NCI-H524 treated with DMSO at 0.1 percent for 48 hours (cell line): Measurements from ENCODE around the gene PAPSS2.
"Not testable (repeated sequence)": the region's sequence is repeated elsewhere in the genome, so short reads cannot be mapped to it uniquely, and the experiment has no call there.

Experiments
- DNase-seq: peaks from one replicate; lab custom pipeline; 2025; lab: John Stamatoyannopoulos, UW

The PAPSS2 gene

GRCh38 chr10:87642988-87643387 is 16.7 kb upstream of the PAPSS2 start:
- no peak for DNase-seq

DNA sequence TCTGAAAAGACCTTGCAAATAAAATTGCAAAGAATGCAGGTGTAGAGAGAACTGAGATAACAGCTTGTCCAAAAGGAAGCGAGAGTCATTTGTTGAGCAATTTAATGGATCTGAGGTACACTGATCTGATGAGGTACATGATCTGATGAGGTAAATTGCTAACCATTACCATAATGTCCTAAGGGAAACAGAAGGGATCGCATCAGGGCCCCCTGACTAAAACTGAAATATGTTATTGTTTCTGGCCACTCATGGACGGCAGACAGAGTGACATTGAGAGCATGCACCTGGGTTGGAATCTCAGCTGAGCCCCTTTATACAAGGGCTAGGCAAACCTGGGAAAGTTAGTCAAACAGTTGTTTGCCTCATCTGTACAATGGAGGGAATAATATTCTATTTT is 15.8 kb upstream of the PAPSS2 start:
- no peak for DNase-seq

GRCh38 chr10:87644500-87644899 is 15.2 kb upstream of the PAPSS2 start:
- not testable (repeated sequence) for DNase-seq

GRCh38 chr10:87646192-87646909 is 13.3 kb upstream of the PAPSS2 start:
- no peak for DNase-seq

GRCh38 chr10:87646935-87647334 is 12.7 kb upstream of the PAPSS2 start:
- DNase-seq: no peak

DNA sequence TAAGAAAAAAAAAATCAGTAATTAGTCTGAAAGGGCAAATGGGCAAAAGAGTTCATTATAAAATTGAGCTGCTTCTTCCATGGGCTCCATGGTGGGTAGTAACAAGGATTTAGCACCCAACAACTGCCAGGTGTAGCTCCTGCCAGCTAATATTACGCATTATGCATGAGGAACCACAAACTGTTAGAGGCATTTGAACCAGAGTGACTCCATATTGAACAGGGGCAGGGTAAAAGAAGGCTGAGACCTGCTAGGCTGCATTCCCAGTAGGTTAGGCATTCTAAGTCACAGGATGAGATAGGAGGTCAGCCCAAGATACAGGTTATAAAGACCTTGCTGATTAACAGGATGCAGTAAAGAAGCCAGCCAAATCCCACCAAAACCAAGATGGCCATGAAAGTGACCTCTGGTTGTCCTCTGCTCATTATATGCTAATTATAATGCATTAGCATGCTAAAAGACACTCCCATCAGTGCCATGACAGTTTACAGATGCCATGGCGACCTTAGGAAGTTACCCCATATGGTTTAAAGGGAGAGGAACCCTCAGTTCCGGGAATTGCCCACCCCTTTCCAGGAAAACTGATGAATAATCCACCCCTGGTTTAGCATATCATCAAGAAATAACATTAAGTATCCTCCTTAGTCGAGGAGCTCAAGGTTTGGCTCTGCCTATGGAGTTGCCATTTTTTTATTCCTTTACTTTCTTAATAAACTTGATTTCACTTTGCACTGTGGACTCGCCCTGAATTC is 8.7 kb upstream of the PAPSS2 start:
- DNase-seq: no peak

- DNase-seq: no peak
Observed at GRCh38 chr10:87651801-87652200, 7.9 kb upstream of the PAPSS2 start.

GRCh38 chr10:87652261-87652660 is 7.4 kb upstream of the PAPSS2 start:
- DNase-seq: no peak

DNA sequence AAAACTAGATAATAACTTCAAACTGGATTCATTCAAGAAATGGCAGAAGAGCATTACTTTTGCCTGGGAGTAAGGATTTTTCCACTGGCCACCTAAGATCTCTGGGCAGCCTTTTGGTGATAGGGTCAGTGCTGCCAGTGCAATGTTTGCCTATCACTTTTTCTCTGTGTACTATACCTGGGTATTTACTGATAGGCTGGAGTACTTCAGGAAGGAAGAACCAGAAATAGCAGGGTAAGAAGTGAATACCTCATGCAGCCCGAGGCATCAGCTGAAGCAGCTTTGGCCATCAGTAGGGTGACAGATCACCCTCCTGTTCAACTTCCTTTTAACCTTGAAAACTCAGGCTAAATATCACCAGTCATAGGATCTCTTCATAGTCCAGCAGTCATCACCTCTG is 5.5 kb upstream of the PAPSS2 start:
- no peak for DNase-seq

DNA sequence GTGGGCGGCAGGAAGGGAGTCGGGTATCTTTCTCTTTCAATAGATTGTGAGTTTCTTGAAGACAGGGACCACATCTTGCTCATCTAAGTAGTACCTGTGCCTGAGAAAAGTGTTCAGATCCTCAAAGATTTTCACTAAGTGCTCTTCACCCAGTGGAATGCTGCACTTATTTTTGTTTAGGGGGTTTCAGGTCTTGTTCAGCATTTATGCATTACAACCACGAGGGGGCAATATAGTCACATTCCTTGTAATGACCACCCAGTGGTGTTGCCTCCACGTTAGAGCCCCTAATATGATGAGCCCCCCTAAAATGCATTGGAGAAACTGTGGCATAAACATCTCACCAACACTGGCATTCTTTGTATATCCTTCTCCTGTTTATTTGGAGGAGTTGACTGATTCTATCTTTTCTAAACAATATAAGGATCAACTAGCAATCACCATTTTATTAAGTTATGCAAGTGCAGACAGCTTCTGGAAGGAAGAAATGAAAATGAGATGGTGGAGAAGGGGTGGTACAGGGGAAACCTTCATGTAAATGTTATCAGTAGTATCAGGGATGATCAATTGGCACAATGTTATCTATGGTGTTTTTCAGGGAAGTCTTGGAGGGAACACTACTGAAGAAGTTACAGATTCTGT is 3.1 kb upstream of the PAPSS2 start:
- DNase-seq: no peak

DNA sequence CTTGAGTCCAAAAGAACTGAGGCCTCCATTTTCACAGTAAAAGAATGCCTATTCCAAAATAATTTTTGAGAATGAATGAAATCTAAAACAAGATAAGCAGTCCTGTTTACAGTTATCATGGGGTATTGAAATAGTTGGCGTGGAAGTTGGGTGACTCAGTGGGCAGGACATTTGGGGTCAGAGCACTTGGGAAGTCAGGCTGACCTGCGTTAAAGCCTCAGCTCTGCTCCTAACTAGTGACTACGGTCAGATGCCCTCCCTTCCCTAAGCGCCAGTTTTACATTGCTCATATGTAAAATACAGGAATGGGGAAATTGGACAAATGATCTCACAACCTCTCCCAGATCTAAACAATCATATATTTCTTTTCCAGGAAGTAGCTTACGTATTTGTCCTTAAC is 2.3 kb upstream of the PAPSS2 start:
- no peak for DNase-seq

- no peak for DNase-seq
Observed at GRCh38 chr10:87658321-87658795, 1.3 kb upstream of the PAPSS2 start.

DNA sequence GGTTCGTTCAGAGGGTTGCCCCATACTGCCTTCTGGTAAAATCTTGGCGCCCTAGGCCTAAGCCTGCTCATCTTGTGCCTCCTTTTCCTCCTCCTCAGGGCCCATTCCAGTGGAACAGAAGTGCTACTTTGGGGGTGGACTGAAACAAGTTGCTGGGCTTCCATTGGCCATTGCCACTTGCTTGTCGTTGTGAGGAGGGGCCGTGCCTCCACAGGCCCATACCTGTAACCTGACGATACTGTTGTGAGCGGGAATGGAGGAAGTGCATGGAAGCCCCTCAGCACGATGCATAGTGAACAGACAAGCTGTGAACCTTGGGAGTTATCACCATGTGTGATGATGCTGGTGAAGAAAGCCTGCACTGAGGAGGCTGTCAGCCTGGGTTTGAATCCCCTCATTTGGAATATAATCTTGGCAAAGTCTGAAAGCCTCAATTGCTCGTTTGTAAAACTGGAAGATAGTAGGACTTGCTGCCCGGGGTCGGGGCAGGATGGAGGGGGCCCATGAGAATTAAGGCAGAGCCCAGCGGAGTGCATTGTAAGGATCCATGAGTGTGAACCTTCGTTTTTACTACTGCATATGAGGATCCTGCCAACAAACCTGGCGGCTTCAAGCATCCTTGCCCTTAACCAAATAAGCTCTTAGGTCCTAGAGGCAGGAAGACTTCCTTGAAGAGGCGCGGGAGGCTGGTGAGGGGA is 671 bp upstream of the PAPSS2 start:
- no peak for DNase-seq

DNA sequence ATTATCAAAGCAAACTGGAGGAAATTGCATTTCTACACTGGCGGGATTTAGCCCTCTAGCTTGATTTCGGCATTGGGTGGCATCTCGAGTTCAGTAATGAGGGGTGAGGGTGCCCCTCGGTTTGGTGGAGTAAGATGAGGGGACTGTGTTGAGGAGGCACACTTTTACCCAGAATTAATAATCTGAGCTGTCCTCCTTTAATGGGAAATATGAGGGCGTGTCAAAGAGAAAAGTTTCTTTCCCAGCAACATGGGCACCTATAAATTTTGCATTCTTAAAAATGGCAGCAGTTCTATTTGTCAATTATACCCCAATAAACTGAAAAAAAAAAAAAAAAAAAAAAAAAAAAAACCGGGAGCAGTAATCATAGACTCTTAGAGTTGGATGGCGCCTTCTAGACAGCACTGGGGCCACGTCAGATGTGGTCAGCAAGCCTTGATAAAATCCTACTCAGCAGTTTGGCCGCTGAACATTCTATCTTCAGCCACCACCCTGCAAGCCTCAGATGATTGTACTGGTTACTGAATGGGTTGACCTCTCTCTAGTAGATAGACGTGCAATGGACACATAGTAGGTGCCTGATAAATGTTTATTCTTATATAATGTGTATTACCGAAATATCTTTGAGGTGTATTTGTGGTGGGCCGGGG is 931 bp downstream of the PAPSS2 start:
- DNase-seq: no peak

DNA sequence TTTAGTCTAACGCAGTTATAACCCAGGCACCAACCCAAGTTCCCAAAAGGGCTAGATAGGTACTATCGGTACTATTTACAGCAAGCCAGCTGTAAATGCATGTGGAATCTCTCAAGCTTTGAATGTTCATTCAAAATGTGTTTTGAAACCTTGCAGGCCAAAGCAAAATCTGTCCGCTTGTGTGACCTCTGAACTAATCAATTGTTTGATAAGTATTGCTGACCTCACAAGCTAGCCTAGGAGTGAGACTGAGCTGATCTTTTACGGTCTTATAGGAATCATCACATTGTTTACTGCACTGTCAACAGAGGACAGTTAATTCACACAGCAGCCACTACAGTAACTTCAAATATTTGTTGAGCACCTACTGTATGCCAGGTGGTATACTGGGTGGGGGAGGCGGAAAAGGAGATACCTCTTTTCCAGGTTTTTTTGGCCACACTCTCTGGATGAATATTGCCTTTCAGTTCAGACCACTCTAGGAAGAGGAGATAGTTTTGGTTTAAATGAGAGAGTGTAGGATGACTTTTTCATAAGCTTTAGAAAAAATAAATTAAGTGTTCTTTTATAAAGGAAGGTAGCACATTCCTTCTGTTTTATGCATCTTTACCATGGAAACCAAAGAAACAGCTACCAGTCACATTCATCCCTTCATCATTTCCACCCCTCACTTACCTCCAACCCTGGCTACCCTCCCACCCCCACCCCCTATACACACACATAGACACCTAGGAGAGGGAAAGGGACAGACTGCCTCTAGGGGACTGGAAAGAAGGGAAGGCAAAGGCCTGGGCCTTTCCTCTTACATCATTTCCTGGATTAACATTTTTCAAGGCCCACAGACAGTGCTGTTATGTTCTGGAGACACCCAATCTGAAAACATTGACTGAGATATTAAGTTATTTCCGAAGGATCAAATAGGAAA is 2.4 kb downstream of the PAPSS2 start:
- no peak for DNase-seq

- DNase-seq: no peak
Observed at GRCh38 chr10:87664276-87664701, 4.6 kb downstream of the PAPSS2 start.

DNA sequence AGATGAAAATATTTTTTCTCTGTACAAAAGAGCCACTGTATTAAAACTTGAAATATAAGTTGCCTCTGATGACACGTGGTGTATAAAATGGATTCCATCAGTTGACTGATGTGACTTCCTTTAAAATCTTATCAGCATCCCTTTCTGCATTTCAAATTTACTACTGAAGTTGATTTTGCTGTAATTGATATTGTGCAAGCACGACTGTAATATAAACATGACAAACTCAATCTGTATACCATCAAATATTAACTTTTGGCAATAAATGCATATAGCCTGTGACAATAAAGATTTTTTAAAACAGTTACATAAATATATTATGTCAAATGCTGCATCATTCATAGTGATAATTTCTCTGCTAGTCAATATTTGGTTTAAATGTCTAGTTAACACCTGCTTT is 7.8 kb downstream of the PAPSS2 start:
- DNase-seq: no peak

GRCh38 chr10:87668324-87669074 is 8.8 kb downstream of the PAPSS2 start:
- no peak for DNase-seq

DNA sequence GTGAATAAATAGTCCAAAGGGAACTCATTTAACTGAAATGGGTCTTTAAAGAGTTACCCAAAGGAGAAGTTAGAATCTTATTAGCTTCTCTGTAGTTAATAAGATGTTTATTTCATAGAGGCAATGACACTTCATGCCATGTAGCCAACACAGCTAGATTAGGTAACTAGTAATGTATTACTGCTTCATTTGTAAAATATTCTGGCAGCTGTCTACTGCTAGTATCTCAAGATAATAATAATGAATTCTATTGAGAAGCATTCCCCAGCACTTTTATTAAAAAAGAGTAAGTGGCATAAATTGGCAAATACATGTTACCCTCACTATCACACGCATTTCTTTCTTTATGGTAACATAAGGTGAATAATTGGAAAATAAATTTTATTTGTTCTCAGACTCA is 10.1 kb downstream of the PAPSS2 start:
- DNase-seq: no peak

GRCh38 chr10:87670586-87670985 is 10.9 kb downstream of the PAPSS2 start:
- no peak for DNase-seq
